DMS 273 treated with DMSO at 0.1 percent for 48 hours (cell line): ENCODE results near the gene SNX22.
"Not testable (repeated sequence)": the region's sequence is repeated elsewhere in the genome, so short reads cannot be mapped to it uniquely, and the experiment has no call there.

Source experiments
- DNase-seq: peaks from one replicate; lab custom pipeline; 2025; lab: John Stamatoyannopoulos, UW

The SNX22 gene

GRCh38 chr15:64151727-64152506 lies at the start of gene SNX22:
Gene SNX22, plus strand, starts transcription at chr15:64151731. Its CDS starts 45 bp downstream, at chr15:64151776.
- no peak for DNase-seq

DNA sequence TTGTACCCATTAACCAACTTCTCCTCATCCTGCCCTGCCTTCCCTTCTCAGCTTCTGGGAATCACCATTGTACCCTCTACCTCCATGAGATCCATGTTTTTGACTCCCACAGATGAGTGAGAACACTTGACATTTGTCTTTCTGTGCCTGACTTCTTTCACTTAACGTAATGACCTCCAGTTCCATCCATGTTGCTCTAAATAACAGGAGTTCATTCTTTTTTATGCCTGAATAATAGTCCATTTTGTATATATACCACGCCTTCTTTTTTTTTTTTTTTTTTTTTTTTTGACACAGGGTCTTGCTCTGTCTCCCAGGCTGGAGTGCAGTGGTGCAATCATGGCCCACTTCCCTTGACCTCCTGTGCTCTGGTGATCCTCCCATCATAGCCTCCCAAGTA lies 49.0 kb upstream of the SNX22 start:
- no peak for DNase-seq

DNA sequence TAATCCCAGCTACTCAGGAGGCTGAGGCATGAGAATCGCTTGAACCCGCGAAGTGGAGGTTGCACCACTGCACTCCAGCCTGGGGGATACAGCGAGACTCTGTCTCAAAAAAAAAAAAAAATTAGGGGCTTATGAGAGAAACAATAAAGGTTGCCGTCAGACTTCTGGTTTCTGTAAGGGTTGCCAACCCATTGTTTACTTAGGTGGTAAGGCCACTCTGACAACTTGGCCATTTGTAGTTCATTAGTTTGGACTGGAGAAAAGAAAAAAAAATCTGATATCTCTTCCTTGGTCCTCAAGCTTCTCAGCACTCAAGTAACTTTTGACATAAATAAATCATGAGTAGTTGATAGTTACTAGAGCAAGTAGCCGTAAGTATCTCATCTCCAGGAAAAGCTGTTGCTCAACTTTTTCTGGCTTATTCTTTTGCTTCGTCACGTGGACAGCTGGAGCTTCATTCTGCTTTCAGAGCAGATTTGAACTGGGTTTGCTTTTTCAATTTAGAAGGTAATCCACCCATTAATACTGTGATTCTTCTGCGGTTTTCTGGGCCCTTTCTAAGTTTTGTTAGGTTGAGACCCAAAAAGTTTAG lies 46.3 kb upstream of the SNX22 start:
- no peak for DNase-seq

- no peak for DNase-seq
Observed at GRCh38 chr15:64107337-64107736, 44.2 kb upstream of the SNX22 start.

DNA sequence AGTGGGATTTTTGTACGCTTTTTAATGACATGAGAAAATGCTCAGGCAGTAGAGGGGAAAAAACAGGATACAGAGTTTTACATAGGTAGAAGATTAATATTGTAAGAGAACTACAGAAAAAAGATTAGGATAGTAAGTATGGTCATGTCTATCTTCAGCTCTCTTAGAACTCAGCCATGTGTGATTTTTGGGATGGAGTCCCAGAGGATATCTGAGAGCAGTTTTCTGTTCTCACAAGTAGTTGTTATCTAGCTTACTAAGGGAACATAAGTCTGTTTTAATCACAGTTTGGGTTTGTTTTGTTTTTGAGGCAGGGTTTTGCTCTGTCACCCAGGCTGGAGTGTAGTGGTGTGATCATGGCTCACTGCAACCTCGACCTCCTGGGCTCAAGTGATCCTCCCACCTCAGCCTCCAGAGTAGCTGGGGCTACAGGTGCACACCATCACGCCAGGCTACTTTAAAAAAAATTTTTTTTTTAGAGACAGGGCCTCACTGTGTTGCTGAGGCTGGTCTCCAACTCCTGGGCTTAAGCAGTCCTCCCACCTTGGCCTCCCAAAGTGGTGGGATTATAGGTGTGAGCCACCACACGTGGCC lies 41.3 kb upstream of the SNX22 start:
- DNase-seq, result not testable (repeated sequence)

GRCh38 chr15:64110950-64111678 lies 40.4 kb upstream of the SNX22 start:
- DNase-seq, result no peak

- no peak for DNase-seq
Observed at GRCh38 chr15:64111679-64112050, 39.9 kb upstream of the SNX22 start.

- DNase-seq, result no peak
Observed at GRCh38 chr15:64112073-64112772, 39.3 kb upstream of the SNX22 start.

DNA sequence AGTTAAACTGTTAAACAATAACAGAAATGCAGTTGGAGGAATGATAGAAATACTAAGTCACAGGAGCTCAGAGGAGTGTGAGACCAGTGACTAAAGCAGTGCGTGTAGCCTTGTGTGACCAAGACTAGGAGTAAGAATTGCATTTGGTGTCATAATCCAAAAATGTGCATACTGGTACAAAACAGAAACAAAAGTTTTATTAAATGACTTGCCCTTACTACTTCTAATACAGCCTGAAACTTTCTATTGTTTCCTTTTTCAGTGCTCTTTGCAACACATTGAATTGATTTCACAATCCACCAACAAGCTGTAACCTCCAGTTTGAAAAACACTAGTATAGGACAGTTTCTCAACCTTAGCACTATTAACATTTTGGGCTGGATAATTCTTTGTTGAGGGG lies 38.6 kb upstream of the SNX22 start:
- DNase-seq, result no peak

DNA sequence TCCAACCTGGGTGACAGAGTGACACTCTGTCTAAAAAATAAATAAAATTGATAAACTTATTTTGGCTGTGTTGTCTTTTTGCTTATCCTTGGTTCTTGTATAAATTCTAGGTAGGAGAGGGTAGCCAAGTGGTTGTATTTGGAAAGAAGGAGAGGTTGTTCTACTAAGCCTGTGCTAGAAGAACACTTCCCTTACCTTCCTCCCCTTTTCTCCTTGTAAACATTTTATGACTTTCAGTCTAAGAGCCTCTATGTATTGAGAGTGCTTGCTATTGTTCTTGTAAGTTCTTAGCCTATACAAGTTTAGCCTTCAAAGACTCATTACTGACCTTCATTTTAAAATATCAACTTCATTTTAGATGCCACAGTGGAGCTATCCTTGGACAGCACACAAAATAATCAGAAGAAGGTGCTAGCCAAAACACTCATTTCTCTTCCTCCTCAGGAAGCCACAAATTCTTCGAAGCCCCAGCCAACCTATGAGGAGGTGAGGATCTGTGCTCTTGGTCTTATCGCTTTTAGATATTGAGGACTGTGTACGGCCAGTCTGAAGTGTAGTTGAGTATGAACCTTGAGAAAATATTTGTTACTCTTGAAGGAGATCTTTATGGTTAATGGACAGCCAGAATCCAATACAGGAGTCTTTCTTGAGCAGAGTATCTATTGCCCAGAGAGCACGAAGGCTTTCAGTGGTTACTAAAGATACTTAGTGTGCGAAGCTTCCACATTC lies 33.6 kb upstream of the SNX22 start:
- DNase-seq, result no peak

- DNase-seq, result not testable (repeated sequence)
Observed at GRCh38 chr15:64120322-64120721, 31.2 kb upstream of the SNX22 start.

GRCh38 chr15:64121614-64122013 lies 29.9 kb upstream of the SNX22 start:
- no peak for DNase-seq

- DNase-seq, result no peak
Observed at GRCh38 chr15:64122444-64122843, 29.1 kb upstream of the SNX22 start.

GRCh38 chr15:64122936-64123351 lies 28.6 kb upstream of the SNX22 start:
- no peak for DNase-seq

DNA sequence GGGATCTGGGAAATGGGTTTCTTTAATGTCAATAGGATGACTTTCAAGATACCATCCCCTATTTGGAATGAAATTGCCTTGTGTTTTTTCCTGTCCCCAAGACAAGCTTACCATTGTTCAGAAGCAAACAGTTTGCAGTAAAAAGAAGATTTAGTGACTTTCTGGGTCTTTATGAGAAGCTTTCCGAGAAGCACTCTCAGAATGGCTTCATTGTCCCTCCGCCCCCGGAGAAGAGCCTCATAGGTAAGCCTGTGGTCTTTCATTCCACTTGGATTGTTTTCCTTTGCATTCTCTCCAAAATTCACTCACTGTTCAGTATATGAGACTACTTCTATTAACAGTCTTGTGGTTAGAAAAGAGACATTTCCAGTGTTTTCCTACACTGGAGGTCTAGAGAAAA lies 25.6 kb upstream of the SNX22 start:
- no peak for DNase-seq

DNA sequence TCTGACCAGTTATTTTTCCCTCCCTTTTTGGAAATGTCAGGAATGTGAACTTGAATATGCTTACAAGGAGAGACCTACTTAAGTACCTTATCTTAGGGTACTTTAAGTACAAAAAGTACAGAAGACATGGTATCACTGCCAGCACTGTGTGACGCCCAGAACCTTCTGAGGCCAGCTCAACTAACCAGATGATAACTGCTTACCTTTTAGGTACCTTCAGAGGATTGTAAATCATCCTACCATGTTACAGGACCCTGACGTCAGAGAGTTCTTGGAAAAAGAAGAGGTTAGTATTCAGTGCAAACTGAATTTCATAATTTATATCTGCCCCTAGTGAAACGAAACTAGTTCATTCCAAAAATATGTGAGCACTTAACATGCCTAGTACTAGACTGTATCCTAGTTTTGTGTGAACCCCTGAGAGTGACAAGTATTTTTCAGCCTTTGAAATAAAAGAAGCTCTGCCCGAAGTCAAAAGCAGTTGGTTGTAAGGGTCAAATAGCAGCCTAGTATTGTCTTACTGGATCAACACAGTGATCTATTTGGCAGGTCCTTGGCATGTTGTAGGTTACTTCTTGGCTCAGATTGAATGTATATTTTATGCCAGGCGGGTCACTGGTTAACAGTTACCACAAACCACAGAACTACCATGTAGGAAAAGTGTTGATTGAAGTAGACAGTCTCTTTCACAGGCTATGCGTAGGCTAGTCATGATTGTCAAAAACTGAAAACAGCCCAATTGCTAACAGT lies 23.8 kb upstream of the SNX22 start:
- DNase-seq, result no peak

GRCh38 chr15:64130159-64130558 lies 21.4 kb upstream of the SNX22 start:
- no peak for DNase-seq

GRCh38 chr15:64131547-64131946 lies 20.0 kb upstream of the SNX22 start:
- DNase-seq, result no peak

- no peak for DNase-seq
Observed at GRCh38 chr15:64132217-64132616, 19.3 kb upstream of the SNX22 start.

DNA sequence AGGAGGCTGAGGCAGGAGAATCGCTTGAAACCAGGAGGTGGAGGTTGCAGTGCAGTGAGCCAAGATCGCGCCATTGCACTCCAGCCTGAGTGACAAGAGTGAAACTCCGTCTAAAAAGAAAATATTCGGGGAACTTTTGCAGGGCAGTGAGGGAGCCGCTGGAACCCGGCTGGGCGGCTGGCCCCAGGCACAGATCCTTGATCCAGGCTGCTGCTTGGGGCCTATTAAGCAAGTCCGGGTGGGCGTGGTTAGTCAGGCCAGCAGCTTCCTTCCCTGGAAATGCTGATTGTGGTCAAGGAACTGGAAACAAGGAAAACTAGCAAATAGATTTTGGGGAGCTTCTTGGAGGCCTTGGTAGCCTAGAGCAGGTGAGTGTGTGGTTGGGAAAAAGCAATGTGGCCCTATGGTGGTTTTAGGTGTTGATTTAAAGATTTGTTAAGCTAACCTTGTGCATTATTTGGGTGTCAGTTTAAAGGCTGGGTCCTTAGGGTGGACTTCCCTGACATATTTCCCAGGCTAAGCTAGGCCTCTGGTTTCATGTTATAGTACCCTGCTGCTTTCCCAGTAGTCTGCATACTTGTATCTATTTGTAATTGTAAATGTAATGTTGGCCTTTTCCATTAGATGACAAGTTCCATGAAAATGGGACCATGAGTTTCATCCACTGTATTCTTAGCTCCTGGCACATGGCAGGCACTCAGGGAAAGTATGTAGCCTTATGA lies 17.7 kb upstream of the SNX22 start:
- DNase-seq, result no peak
